ENCODE measurements around the gene PGM2L1. TPM values are rescaled to one million over a fixed set of nuclear protein-coding genes. Genes with fewer than 3 reads are reported as not detected.

The PGM2L1 gene
- total and polyA plus RNA-seq, 2 of the 4 experiments (the other 2 are of a cell fraction), result 0.72 to 1.8 TPM

- H3K36me3 ChIP-seq (ENCODE audit: control insufficient read depth, insufficient read depth, low read length), result no peaks in the 10 kb centered on the region
- H4K20me1 ChIP-seq (ENCODE audit: insufficient read depth, low read length), result no peaks in the 10 kb centered on the region
- ATAC-seq (ENCODE audit: low read depth) (no peak), DNase-seq (peak; percentile 21)
- H2BK120ac ChIP-seq (ENCODE audit: low read depth, low read length), result no peak overlapping the region
- H3K4me3 ChIP-seq (ENCODE audit: insufficient read depth, low read depth, low read length), result no peak overlapping the region
- H4K5ac ChIP-seq (ENCODE audit: low read depth, low read length), result no peak overlapping the region
- no peaks in the 10 kb centered on the region for H3K9me1 ChIP-seq (ENCODE audit: insufficient read depth, low read length)
- ChIA-PET POLR2A (ENCODE audit: unreplicated experiment) (no interaction called here), CTCF (interaction anchor here (0.8 kb wide), 1 partner anchor 10 kb away, joined by 5 read pairs; no protein-coding TSS in a partner anchor)
- H2AK5ac ChIP-seq (ENCODE audit: low read depth, low read length), result no peak overlapping the region
- no peak overlapping the region for H2BK20ac ChIP-seq (ENCODE audit: low read depth, low read length)
- TF ChIP-seq, protein P1, sequence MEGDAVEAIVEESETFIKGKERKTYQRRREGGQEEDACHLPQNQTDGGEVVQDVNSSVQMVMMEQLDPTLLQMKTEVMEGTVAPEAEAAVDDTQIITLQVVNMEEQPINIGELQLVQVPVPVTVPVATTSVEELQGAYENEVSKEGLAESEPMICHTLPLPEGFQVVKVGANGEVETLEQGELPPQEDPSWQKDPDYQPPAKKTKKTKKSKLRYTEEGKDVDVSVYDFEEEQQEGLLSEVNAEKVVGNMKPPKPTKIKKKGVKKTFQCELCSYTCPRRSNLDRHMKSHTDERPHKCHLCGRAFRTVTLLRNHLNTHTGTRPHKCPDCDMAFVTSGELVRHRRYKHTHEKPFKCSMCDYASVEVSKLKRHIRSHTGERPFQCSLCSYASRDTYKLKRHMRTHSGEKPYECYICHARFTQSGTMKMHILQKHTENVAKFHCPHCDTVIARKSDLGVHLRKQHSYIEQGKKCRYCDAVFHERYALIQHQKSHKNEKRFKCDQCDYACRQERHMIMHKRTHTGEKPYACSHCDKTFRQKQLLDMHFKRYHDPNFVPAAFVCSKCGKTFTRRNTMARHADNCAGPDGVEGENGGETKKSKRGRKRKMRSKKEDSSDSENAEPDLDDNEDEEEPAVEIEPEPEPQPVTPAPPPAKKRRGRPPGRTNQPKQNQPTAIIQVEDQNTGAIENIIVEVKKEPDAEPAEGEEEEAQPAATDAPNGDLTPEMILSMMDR (conservative IDR thresholded peaks at IDR 0.05; ENCODE audit: low read depth, low read length), result no peak
- no peak for TF ChIP-seq MXI1 (IDR thresholded peaks at IDR 0.05; ENCODE audit: borderline replicate concordance, low read depth, low read length)
- no peak for TF ChIP-seq MAZ (IDR thresholded peaks at IDR 0.05; ENCODE audit: borderline replicate concordance, low read depth, low read length)
- no peak for TF ChIP-seq USF2 (IDR thresholded peaks at IDR 0.05; ENCODE audit: low read depth, low read length)
- TF ChIP-seq RAD21 (IDR thresholded peaks at IDR 0.05; ENCODE audit: low read length), result no peak
- no peak for TF ChIP-seq CEBPB (IDR thresholded peaks at IDR 0.05; ENCODE audit: low read depth, low read length)
- TF ChIP-seq, protein P2, sequence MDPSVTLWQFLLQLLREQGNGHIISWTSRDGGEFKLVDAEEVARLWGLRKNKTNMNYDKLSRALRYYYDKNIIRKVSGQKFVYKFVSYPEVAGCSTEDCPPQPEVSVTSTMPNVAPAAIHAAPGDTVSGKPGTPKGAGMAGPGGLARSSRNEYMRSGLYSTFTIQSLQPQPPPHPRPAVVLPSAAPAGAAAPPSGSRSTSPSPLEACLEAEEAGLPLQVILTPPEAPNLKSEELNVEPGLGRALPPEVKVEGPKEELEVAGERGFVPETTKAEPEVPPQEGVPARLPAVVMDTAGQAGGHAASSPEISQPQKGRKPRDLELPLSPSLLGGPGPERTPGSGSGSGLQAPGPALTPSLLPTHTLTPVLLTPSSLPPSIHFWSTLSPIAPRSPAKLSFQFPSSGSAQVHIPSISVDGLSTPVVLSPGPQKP (IDR thresholded peaks at IDR 0.05; ENCODE audit: borderline replicate concordance, low read depth, low read length), result no peak
- TF ChIP-seq NFE2L2 (IDR thresholded peaks at IDR 0.05; ENCODE audit: low read depth, low read length), result no peak
- TF ChIP-seq RCOR1 (IDR thresholded peaks at IDR 0.05; ENCODE audit: insufficient replicate concordance, low read length), result no peak
- TF ChIP-seq POLR2A (IDR thresholded peaks at IDR 0.05; ENCODE audit: low read depth, low read length), result no peak
- no peak overlapping the region for H3K18ac ChIP-seq (ENCODE audit: low read depth, low read length)
- no peak overlapping the region for H3K9ac ChIP-seq (ENCODE audit: low read depth, low read length)
- H3K79me1 ChIP-seq (ENCODE audit: low read depth in 1 of 2, low read length in 2 of 2), result no peaks in the 10 kb centered on the region
- H3K27ac ChIP-seq (ENCODE audit: insufficient read depth, low read length), result no peak overlapping the region
- no peak overlapping the region for H3K4ac ChIP-seq (ENCODE audit: low read depth, low read length)
- no peaks in the 10 kb centered on the region; the same call in 1 of the 2 replicates for H3K27me3 ChIP-seq (ENCODE audit: control insufficient read depth, insufficient read depth, low read length)
- peaks cover 3% of the 10 kb centered on the region; the same call in 1 of the 2 replicates for H3K9me3 ChIP-seq (ENCODE audit: control insufficient read depth, insufficient read depth, low read length)
- H3K4me1 ChIP-seq (ENCODE audit: control insufficient read depth, insufficient read depth, low read length), result no peaks in the 10 kb centered on the region
- H2AFZ ChIP-seq (replicated peaks; ENCODE audit: low read length, poor library complexity), result no peak overlapping the region
- no TSS peak for BruUV-seq (replicated peaks)
- no peak overlapping the region for H3K14ac ChIP-seq (replicated peaks; ENCODE audit: low read depth, low read length)
- no peak overlapping the region for H4K8ac ChIP-seq (ENCODE audit: low read depth in 2 of 2, low read length in 2 of 2)
- H3K4me2 ChIP-seq (ENCODE audit: low read depth, low read length), result no peak overlapping the region
- intact Hi-C loops (cut with micrococcal nuclease) (no loop called here), in situ Hi-C loops (cut with MboI; ENCODE audit: low sequenced_read_pairs) (no loop called here), dilution Hi-C loops (cut with HindIII; ENCODE audit: low sequenced_read_pairs, unreplicated experiment) (no loop called here)
- no peak overlapping the region for H2BK15ac ChIP-seq (ENCODE audit: low read depth, low read length)
- no peak overlapping the region for H3K56ac ChIP-seq (ENCODE audit: extremely low read depth, insufficient read depth, low read length)
- WGBS, 2 experiments (ENCODE audit: extremely low coverage in 2 of 2, insufficient read length in 1 of 2), result no CpG with 5 or more reads among the region's 4 CpGs
- no peak overlapping the region for H2AK9ac ChIP-seq (replicated peaks; ENCODE audit: low read depth, low read length, poor library complexity)
- no peak overlapping the region for H2BK5ac ChIP-seq (ENCODE audit: low read depth, low read length, poor library complexity, severe bottlenecking)
- H3K23ac ChIP-seq (ENCODE audit: low read depth, low read length), result no peak overlapping the region
- no peak overlapping the region for H4K91ac ChIP-seq (ENCODE audit: insufficient read depth, low read depth, low read length)
Measured at GRCh38 chr11:74427384-74427886, 29.2 kb upstream of the PGM2L1 start.
